Inflammatory macrophage (primary cell): ENCODE results near the gene DNAJA1.

Experiments used
- DNase-seq, 2 donors: peaks; one replicate each; pipeline ENCODE4 v3.0.0-alpha.2; 2020 to 2022

Gene DNAJA1

DNA sequence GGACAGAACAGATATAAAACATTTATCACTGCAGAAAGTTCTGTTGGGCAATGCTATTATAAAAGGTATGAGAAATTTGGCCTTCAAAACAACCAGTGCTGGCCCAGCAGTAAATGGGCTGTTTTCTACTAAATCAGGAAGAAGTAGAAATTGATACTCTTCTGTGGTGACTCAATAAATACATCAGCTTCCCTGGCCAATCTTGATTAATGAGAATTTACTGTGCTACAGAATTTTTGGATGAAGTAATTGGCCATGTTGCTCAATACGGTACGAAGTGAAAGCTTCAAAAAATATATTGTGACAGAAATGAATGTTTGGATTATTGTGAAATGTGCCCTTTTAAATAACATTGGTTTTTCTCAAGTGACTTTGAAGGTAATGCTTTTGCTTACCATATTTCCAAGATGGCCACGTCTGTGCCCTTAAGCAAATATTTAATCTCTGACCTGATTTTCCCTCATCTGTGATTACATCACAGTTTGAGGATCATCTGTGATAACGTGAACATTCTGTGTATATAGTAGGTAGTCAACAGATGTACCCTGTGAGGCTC lies 4.2 kb downstream of the DNAJA1 start:
- DNase-seq: peak; percentile 18 to 82

DNA sequence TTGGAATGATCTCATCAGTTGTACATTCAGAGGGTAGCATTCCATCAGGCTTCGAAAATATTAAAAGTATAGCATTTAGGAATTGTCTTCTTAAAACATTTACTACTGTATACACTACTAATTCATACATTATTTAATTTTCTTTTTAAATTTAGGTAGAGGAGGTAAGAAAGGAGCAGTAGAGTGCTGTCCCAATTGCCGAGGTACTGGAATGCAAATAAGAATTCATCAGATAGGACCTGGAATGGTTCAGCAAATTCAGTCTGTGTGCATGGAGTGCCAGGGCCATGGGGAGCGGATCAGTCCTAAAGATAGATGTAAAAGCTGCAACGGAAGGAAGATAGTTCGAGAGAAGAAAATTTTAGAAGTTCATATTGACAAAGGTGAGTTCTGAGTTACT lies 5.2 kb downstream of the DNAJA1 start:
- DNase-seq: no peak

DNA sequence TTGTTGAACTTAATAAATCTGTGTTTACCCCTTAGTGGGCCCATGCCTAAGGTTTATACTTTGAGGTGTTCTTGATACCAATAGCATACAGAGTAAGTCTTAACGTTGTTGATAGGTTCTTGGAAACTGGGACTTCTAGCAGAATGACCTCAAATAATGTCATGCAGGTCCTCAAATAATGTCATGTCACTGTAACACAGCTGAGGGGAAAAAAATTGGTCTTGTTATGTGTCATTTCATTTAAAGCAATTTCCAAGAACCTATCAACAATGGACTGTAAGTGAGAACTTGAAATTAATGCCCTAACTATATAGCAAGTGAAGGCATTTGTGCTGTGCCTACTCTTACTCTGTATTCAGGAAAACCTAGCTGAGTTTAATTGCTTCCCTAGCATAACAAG lies 7.2 kb downstream of the DNAJA1 start:
- no peak for DNase-seq

DNA sequence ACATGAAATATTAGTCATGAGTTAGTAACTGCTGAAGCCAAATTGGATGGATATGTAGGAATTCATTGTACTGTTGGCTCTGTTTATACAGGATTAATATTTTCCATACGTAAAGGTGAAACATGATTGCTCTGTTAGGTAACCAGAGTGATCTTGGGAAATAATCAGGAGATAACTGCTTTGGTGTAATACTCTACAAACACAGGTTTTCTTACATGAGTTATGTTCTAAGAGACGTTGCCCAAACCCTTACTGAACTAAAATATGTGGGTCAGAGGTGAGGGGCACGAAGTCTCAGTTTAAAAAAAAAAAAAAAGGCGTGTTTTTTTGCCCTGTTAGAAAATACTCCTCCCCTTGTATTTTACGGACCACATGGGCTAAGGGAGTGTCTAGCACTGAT lies 7.8 kb downstream of the DNAJA1 start:
- DNase-seq: no peak

DNA sequence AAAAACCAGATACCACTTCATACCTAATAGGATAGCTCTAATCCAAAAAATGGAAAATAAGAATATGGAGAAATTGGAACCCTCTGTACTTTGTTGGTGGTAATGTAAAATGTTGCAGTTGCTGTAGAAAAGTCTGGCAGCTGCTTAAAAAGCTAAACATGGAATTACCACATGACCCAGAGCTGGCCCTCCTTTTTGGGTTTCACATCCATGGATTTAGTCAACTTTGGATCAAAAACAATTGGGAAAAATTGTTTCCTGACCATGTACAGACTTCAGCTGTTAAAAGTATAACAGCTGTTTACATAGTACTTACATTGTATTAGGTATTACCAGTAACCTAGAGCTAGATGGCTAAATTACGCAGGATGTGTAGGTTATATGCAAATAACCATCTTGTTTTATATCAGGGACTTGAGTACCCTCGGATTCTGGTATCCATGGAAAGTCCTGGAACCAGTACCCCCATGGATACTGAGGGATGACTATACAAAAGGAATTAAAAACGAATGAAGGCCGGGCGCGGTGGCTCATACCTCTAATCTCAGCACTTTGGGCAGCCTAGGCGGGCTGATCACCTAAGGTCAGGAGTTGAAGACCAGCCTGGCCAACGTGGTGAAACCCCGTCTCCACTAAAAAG lies 15.8 kb downstream of the DNAJA1 start:
- no peak for DNase-seq

DNA sequence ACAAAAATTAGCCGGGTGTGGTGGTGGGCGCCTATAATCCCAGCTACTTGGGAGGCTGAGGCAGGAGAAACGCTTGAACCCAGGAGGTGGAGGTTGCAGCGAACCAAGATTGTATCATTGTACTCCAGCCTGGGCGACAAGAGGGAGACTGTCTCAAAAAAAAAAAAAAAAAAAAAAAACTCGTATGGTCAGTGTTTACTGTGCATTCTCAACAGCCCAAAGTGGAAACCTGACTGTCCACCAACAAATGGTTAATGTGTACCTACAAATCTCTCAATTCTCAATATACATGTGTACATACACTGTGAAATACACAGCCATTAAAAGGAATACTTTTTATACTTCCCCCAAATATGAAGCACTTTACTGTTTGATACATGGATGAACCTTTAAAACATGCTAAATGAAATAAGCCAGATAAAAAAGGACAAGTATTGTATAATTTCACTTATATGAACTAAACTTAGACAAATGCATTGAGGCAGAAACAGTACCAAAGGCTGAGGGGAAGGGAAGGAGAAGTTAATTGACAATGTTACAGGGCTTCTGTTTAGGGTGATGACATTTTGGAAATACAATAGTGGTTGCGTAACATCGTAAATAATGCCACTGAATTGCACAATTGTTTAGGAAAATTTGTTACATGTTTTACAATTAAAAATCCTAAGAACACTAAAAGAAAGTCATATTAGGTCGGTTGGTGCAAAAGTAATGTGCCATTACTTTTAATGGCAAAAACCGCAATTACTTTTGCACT lies 16.5 kb downstream of the DNAJA1 start:
- peak; percentile 48 to 64 for DNase-seq

DNA sequence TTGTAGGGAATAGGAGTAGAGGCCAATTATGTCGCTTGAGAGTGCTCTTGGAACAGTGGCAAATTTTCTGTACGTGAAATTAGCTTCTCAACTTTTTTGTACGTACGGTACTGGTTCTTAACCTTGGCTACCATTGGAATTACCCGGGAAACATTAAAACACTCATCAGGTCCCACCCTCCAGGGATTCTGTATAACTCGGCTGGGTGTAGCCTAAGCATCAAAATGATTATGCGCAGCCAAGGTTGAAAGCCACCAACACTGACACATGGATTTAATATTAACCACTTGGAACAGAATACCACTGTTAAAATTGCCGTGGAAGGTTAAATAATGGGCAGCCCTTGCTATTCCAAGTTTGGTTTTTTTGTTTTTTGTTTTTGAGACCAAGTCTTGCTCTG lies 17.4 kb downstream of the DNAJA1 start:
- DNase-seq: no peak

DNA sequence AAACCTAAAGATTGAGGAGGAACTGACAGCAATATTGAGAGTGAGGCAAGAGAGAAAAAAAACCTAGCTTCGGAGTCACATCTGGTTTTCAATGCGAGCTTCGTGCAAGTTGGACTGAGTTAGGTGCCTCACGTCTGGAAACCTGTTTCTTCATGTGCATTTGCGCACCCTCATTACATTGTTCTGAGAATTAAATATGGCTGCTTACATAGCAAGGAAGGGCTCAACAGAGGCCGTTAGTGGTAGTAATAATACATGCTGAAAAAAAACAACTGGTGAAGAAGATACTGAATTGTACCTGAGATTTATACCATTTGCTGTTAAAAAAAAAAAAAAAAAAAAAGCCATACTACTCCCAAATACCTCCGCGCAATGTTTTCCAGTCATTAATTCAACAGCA lies 18.6 kb downstream of the DNAJA1 start:
- peak in 1 of 2 donors; percentile 3 for DNase-seq

DNA sequence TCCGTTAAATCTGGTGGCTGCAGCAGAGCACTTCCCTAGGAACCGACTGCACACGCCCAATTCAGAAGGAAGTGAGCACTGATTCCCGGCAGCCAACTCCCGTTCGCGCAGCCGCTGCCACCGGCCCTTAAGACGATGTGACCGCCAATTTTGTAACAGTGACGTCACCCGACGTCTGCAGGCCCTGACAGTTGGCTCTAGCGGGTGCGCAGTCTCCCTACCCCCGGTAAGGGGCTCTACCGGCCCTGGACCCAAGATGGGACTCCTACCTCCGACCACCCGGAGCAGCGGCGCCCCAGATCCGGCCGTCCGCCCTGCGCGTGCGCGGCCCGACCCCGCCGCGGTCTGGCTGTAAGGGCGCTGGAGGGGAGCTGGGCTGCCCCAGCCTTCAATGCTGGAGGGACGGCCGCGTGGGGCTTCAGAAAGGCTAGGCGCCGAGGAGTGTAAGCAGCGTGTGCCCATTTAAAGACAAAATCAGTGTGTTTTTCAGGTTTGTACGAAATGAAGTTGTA lies 19.1 kb downstream of the DNAJA1 start:
- DNase-seq: peak; percentile 94 to 96

DNA sequence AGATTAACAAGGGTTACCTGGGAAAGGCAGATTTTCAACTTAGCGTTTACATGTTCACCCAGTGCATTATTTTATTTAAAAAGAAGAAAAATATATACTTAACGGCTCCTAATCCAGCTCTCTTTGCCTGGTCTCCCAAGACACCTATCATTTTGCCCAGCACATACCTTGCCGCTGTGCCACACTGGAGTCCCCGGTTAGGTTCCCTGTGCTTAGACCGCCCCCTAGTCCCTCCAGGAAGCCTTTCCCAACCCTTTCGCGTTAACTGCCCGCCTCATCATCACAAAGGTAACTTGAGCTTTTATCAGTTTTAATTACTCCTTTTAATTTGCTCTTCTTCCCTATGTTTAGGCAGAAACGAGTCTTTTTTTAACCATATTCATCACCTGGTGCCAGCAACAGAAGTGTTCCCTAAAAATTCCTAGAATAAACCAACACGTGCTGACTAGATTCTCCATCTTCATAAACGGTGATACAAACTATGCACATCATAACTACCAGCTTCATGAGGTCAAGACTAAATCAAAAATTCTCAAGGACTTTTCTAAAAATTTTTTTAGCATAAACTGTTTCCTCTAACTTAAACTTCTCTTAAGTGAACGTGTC lies 19.7 kb downstream of the DNAJA1 start:
- DNase-seq: no peak

DNA sequence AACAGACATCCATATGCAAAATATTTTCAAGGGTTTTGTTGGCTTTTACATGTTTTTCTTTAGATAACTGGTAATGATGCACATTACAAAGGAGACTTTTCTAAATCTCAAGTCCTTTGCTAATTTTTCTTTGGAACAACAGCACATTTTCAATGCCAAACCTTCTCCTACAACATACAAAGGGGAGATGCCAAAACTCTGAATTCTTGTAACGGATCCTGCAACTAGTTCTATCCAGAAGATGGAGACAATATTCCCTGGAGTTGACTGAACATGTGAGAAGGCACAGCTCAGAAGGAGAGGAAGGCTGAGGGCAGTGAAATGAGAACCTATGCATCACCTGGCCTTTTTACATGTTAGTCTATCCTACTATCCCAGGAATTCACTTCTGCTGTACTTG lies 21.0 kb downstream of the DNAJA1 start:
- DNase-seq: no peak

DNA sequence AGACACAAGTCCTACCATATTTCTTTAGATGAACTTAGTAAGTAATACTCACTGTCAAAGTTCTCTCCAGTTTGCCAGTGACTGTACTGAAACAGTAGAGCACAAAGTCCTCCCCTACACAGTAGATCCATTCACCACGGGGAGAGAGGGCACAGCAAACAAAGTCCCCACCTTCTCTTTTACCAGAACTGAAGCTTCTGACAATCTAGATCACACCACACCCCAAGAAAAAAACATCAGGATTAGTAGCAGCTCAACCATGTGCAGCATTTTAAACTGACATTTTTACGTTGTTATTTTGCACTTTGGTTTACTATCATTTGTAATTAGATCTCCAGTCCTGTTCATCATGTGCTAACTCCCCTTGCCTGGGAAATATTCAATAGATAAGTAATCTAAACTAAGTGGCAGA lies 23.0 kb downstream of the DNAJA1 start:
- no peak for DNase-seq

DNA sequence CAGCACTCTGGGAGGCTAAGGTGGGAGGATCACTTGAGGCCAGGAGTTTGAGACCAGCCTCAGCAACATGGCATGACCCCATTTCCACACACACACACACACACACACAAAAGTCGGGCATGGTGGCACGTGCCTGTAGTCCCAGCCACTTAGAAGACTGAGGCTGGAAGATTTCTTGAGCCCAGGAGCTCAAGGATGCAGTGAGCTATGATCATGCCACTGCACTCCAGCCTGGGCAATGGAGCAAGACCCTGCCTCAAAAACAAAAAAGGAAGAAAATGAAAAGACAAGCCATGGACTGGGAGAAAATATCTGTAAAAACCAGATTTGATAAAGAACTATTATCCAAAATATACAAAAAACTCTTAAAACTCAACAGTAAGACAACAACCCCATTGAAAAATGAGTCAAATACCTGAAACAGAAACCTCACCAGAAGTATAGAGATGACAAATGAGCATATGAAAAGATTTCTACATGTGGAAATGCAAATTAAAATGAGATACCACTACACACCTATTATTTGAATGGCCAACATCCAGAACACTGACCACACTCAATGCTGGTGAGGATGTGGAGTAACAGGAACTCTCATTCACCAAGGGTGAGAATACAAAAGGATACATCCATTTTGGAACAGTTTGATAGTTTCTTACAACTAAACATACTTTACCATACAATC lies 24.7 kb downstream of the DNAJA1 start:
- no peak for DNase-seq

DNA sequence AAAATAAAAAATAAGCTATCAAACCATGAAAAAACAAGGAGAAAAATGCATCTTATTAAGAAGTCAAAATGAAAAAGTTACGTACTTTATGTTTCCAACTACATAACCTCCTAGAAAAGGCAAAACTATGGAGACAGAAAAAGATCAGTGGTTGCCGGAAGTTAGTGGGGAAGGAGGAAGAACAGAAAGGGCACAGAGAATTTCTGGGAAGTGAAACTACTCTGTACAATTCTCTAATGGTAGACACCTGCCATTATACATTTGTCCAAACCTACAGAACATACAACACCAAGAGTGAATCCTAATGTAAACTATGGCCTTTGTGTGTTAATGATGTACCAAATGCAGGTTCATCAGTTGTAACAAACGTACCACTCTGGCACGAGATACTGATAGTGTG lies 26.1 kb downstream of the DNAJA1 start:
- peak; percentile 45 to 56 for DNase-seq

DNA sequence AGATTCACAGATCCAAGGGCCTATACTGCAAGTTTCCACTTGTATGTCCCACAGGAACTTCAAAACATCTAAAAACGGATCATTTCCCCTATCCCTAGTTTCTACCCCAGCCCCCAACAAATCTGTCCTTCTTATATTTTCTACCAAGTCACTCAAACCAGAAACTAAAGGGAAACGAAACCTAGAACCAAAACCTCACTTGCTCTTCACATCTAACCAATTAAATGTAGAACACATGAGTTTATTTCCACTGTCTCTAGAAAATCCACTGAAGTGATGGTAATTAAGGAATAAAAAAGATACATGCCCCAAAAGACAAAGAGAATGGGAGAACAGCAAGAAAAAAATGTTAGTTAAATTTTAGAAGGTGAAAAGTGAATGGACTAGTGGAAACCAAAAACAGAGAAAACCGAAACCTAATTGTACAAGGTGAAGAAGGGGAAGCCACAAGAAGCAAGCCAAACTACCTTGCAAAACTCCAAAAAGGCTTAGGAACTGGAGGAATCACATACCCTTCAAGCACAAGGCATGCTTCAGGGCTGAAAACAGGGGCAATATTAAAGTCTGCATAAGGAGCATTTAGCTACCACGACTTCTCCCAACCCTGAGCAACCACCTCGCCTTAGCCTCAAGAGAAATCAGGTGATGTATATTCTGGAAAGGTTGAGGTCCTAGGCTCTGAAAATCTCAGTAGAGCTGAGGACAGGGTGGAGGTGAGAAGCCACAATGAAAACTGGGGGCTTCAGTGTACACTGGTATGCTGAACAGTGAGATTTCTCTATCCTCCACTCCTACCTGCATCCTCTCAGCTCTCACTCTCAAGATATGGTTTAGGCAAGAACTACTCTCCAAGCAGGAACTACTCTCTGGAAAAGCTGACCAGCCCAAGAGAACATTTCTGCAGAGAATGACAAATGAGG lies 40.3 kb downstream of the DNAJA1 start:
- peak; percentile 30 to 35 for DNase-seq

DNA sequence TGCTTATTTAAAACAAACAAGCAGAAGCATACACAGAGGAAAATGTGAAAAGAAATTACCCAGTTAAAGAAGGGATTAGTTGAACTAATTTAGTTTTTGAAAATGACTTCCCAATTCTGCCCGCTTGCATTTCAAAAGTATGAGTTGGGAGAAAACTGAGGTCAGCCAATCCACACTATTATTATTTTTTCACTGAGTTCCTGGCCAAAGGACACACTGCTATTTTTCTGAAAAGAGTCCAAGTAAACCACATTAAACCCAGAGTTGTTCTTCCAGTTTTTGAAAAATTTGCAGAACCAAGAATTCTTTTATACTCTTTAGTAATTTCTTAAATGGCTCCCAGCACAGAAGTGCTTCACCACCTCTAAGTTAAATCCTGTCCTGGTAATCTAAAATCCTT lies 43.9 kb downstream of the DNAJA1 start:
- no peak for DNase-seq

DNA sequence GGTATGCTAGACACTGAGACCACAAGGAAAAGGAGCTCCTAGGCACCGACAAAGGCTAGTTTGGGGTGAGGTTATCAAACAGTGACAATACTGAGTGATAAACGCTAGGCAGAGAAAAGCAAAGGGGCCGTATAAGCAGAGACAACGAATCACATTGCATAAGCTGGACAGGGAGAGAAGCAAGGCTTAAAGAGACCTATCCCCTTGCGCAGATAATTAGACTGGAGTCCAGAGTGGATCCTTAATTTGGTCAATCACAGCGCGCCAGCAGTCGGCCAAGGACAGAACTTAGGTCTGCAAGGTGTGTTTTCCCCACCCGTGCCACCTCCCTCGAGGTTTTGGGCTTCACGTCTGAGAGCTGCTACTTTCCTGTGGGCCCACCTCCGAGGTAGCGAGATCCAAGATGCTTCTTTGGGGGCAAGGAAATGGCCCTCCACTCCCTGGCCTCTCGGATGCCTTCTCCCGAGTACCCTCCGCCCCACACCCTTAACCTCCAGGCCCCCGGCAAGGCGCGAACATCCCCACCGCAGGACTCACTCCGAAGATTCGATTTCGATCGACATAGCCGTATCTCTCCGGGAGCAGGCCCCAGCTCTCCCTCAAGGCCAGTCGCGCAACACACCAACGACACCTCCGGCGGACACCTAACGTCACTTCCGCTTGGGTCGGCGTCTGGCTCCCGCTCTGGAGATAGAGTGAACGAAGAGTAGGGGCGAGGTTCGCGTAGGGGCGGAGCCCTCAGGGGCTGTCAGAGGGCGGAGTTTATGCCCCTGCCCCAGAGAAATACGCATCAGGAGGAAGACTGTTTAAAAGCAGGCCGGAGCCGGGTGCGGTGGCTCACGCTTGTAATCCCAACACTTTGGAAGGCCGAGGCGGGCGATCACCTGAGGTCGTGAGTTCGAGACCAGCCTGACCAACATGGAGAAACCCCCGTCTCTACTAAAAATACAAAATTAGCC lies 51.3 kb downstream of the DNAJA1 start, which contains the start of gene SMU1:
Gene SMU1, minus strand, starts transcription at position 629 of the 959 bp plus-strand sequence. Its CDS starts 66 bp downstream, at position 563.
- peak; percentile 97 for DNase-seq

DNA sequence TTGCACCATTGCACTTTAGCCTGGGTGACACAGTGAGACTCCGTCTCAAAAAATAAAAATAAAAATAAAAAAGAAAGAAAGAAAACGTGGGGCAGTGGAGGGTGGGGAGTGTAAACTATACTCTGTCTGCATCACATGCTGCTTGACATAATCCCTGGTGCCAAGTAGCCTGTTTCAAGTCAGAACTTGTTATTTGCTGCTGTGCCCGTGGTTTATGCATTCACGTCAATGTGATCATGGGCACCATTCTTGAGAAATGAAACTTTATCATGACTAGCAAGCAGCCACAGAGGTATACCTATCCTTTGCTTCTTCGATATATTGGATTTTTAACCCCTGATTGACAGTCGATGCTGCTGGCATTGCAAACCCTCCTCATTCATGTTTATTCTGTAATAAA lies 55.5 kb downstream of the DNAJA1 start:
- no peak for DNase-seq

DNA sequence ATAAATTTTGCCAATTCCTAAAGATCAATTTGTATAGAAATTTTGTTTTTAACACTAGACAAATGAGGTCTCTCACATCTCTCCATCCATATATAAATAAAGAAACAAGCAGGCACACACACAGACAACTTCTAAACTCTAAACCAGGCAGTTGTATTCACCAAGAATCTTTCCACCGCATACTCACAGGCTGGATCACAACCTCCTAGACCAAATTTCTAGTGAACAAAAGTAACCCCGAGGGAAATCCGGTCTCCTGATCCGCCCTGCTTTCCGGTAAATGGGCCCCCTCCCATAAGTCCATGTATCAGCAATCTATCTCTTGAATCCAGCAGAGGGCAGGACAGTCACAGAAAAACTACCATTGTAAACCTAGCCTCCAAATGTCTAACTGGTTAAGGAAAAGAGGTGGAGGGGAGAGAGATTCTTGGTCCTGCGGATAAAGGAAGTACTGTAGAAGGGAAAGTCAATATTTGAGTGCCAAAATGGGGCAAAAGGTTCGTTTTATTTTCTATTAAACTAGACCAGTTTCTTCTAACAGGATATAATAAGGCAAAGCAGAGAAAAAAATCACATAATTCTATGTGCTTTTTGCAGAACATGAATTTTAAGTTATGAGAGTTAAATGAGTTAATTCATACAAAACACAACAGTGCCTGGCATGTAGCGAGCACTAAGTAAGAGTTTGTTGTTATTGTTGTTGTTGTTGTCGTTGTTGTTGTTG lies 56.2 kb downstream of the DNAJA1 start:
- peak; percentile 76 to 84 for DNase-seq

DNA sequence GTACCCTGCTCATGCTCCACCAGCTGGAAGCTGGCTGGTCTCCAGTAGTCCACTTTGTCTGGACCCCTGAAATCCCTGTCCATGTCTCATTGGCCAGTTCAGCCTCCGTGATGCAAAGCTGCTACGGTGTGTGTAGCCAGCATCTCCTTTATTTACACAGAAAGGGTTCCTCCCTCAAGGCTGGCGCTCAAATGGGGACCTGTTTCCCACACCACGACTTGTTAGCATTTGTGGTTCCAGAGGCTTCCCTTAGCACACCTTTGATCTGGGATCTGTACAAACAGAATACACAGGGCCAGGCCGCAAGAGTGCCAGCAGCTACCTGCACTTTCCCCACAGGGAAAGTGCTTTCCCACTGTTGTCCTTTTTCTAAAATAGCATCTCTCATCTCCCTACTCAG lies 57.1 kb downstream of the DNAJA1 start:
- no peak for DNase-seq
